Trophoblast cell (in vitro differentiated cells and primary cell): Measurements from ENCODE around the gene PRR35.

Experiments
- DNase-seq, 2 donors: peaks; one replicate each; pipeline ENCODE4 v3.0.0-alpha.2; 2016
- H2AFZ ChIP-seq: 2 replicates; pipeline ENCODE4 v1.6.1; 2013; ENCODE audit warnings: low read length, moderate library complexity, mild to moderate bottlenecking; ENCODE audit not compliant: insufficient read depth, poor library complexity
- H2AK5ac ChIP-seq: 2 replicates; pipeline ENCODE4 v1.6.1; 2013; ENCODE audit warnings: mild to moderate bottlenecking, low read length
- H2BK120ac ChIP-seq: 2 replicates; pipeline ENCODE4 v1.6.1; 2013; ENCODE audit warnings: low read length, mild to moderate bottlenecking, moderate library complexity; ENCODE audit not compliant: insufficient read depth, poor library complexity
- H2BK12ac ChIP-seq: 2 replicates; pipeline ENCODE4 v1.6.1; 2013; ENCODE audit warnings: mild to moderate bottlenecking, low read length, moderate library complexity
- H2BK5ac ChIP-seq: 2 replicates; pipeline ENCODE4 v1.6.1; 2013; ENCODE audit warnings: low read length, low read depth, moderate library complexity, mild to moderate bottlenecking; ENCODE audit not compliant: poor library complexity
- H3K14ac ChIP-seq: 2 replicates; pipeline ENCODE4 v1.6.1; 2013; ENCODE audit warnings: mild to moderate bottlenecking, low read length
- H3K18ac ChIP-seq: 2 replicates; pipeline ENCODE4 v1.6.1; 2013; ENCODE audit warnings: mild to moderate bottlenecking, low read length
- H3K23ac ChIP-seq: 2 replicates; pipeline ENCODE4 v1.6.1; 2013; ENCODE audit warnings: low read length
- H3K27ac ChIP-seq: 2 replicates; pipeline ENCODE4 v1.5.1; 2013; ENCODE audit warnings: low read depth, mild to moderate bottlenecking, inconsistent platforms, low read length, moderate library complexity
- H3K27me3 ChIP-seq: 2 replicates; pipeline ENCODE4 v1.6.1; 2013; ENCODE audit warnings: inconsistent platforms, mild to moderate bottlenecking, low read length, moderate library complexity; ENCODE audit not compliant: insufficient read depth
- H3K36me3 ChIP-seq, 2 experiments: 1 replicate in 1 of 2; 2 replicates in 1 of 2; pipeline ENCODE4 v1.6.1; 2013; ENCODE audit warnings: low read length in 2 of 2, mild to moderate bottlenecking in 2 of 2, moderate library complexity in 1 of 2; ENCODE audit not compliant: insufficient read depth in 2 of 2, control insufficient read depth in 1 of 2
- H3K4ac ChIP-seq: 2 replicates; pipeline ENCODE4 v1.6.1; 2013; ENCODE audit warnings: low read depth, mild to moderate bottlenecking, low read length, moderate library complexity
- H3K4me1 ChIP-seq, 2 experiments: 1 replicate in 1 of 2; 2 replicates in 1 of 2; pipeline ENCODE4 v1.6.1; 2013; ENCODE audit warnings: low read length in 2 of 2, mild to moderate bottlenecking in 2 of 2, moderate library complexity in 1 of 2; ENCODE audit not compliant: insufficient read depth in 2 of 2, control insufficient read depth in 1 of 2
- H3K4me2 ChIP-seq: 2 replicates; pipeline ENCODE4 v1.6.1; 2013; ENCODE audit warnings: inconsistent platforms, mild to moderate bottlenecking, low read length, moderate library complexity
- H3K4me3 ChIP-seq: 2 replicates; pipeline ENCODE4 v1.5.1; 2013; ENCODE audit warnings: mild to moderate bottlenecking, low read depth, low read length, inconsistent platforms
- H3K79me1 ChIP-seq: one replicate; pipeline ENCODE4 v1.6.1; 2013; ENCODE audit warnings: low read length
- H3K79me2 ChIP-seq: 2 replicates; pipeline ENCODE4 v1.6.1; 2013; ENCODE audit warnings: low read length, mild to moderate bottlenecking; ENCODE audit not compliant: control insufficient read depth, insufficient read depth, poor library complexity
- H3K9ac ChIP-seq: 2 replicates; pipeline ENCODE4 v1.6.1; 2013; ENCODE audit warnings: mild to moderate bottlenecking, low read length
- H3K9me3 ChIP-seq: 2 replicates; pipeline ENCODE4 v1.6.1; 2013; ENCODE audit warnings: low read depth, mild to moderate bottlenecking, control low read depth, inconsistent platforms, low read length; ENCODE audit not compliant: insufficient read depth
- H4K12ac ChIP-seq: 2 replicates; pipeline ENCODE4 v1.6.1; 2013; ENCODE audit warnings: low read depth, mild to moderate bottlenecking, low read length, moderate library complexity
- H4K8ac ChIP-seq: 2 replicates; pipeline ENCODE4 v1.6.1; 2013; ENCODE audit warnings: low read depth, mild to moderate bottlenecking, low read length, moderate library complexity
- H4K91ac ChIP-seq: one replicate; pipeline ENCODE4 v1.6.1; 2013; ENCODE audit warnings: low read depth, mild to moderate bottlenecking, low read length, moderate library complexity
- WGBS: extraction: QIAGEN DNeasy Blood & Tissue Kit; methylation state at CpG from one replicate; pipeline ENCODE4 v1.1.7; 2013; ENCODE audit warnings: missing lambda C conversion rate; ENCODE audit not compliant: insufficient read length, insufficient coverage; ENCODE audit errors: extremely low coverage; 5-methylcytosine and 5-hydroxymethylcytosine counted together

PRR35 gene

DNA sequence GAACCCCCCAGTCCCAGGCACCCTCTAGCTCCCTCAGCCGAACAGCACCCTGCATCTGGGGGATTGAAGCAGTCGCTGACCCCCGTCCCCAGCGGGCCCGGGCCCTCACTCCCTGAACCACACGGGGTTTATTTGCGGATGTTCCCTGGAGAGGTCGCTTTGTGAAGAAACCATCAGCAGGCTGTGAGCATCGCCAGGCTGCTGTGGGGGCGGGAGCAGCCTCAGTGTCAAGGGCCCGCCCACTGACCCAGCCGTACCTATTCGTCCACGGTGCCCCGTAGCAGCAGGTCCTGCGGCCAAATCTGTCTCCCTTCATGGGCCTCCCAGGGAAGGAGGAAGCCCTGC is 23.2 kb downstream of the PRR35 start:
- H3K79me2 ChIP-seq = peaks cover 5% of the 10 kb centered on the region
- H4K12ac ChIP-seq = no peak overlapping the region
- no peak overlapping the region for H3K18ac ChIP-seq
- no peak overlapping the region for H2BK120ac ChIP-seq
- H2AK5ac ChIP-seq = no peak overlapping the region
- no peak overlapping the region for H2BK5ac ChIP-seq
- no peak overlapping the region for H4K91ac ChIP-seq
- no peak overlapping the region for H3K4ac ChIP-seq
- no peak overlapping the region for H3K14ac ChIP-seq
- no peak for DNase-seq
- no peak overlapping the region for H4K8ac ChIP-seq
- no peak overlapping the region for H2AFZ ChIP-seq
- H3K9me3 ChIP-seq = peaks cover 7% of the 10 kb centered on the region
- no peak overlapping the region for H3K27ac ChIP-seq
- no peaks in the 10 kb centered on the region for H3K27me3 ChIP-seq
- peaks cover 11 to 18% of the 10 kb centered on the region in 2 experiments for H3K36me3 ChIP-seq
- no peak overlapping the region for H2BK12ac ChIP-seq
- H3K79me1 ChIP-seq = peaks cover 4% of the 10 kb centered on the region
- H3K4me2 ChIP-seq = no peak overlapping the region
- H3K4me1 ChIP-seq = peaks cover 5 to 6% of the 10 kb centered on the region in 2 experiments
- H3K23ac ChIP-seq = no peak overlapping the region
- no peak overlapping the region for H3K4me3 ChIP-seq
- no peak overlapping the region for H3K9ac ChIP-seq
- no CpG with 5 or more reads among the region's 16 CpGs for WGBS

DNA sequence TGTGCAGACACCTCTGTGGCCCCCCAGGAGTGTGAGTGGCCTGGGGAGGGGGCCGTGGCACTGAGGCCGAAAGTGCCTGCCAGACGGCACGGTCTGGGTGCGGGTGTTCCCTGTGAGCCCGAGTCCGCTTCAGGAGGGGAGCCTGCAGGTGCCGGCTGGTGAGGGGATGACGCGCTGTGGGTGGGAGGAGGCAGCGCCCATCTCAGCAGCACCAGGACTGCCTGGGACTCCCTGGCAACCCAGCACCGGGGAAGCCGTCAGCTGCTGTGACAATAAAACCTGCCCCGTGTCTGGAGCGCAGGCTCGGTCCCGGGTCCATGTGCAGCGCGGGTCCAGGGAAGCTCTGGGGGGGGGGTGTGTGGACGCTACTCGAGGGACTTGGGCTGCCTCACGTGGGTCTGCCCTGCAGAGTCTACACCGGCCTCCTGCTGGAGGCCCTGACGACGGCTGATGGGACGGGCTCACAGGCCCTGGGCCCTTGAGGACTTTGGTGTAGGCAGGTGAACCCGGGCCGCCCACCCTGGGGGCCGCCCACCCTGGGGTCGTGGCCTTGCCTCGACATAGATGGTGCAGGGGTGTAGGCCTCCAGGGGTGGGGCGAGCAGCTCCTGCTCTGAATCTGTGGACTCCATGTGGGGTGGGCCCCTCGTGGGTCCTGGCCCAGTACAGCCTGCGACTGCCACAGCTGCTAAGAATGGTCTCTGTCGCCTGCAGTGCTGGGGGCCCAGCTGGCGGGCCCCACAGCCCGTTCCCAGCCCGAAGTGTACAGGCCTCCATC is 23.8 kb downstream of the PRR35 start:
- Histone ChIP-seq H2BK120ac (no peak overlapping the region), H3K79me1 (peaks cover 9% of the 10 kb centered on the region), H3K27ac (no peak overlapping the region), H3K9ac (no peak overlapping the region), H3K4me1 (peaks cover 5 to 6% of the 10 kb centered on the region in 2 experiments), H3K36me3 (peaks cover 11 to 18% of the 10 kb centered on the region in 2 experiments), H3K4ac (no peak overlapping the region), H3K9me3 (peaks cover 4% of the 10 kb centered on the region), H2AFZ (no peak overlapping the region), H4K91ac (no peak overlapping the region), H3K23ac (no peak overlapping the region), H2AK5ac (no peak overlapping the region), H3K79me2 (peaks cover 11% of the 10 kb centered on the region), H3K4me2 (no peak overlapping the region), H3K14ac (no peak overlapping the region), H2BK12ac (no peak overlapping the region), H2BK5ac (no peak overlapping the region), H3K4me3 (no peak overlapping the region), H4K12ac (no peak overlapping the region), H4K8ac (no peak overlapping the region), H3K18ac (no peak overlapping the region), H3K27me3 (no peaks in the 10 kb centered on the region)
- no CpG with 5 or more reads among the region's 38 CpGs for WGBS
- no peak for DNase-seq

DNA sequence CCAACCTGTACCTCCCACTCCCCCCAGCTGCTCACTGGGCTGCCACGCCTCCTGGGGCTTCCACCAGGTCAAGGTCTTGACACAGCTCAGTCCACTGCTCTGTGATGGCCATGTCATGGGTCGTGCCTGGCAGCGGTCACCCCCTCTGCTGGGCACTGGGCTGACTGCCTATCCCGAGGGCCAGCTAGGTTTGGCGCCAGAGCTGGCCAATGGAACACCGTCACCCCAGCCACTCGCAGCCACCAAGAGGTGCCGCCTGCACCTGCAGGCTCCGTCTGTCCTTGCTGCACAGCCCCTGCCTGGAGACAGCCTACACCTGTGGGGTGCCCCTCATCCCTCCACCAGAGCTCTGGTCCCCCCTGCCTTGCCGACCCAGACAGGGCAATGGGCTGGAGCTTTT is 25.2 kb downstream of the PRR35 start:
- Histone ChIP-seq H3K9ac (no peak overlapping the region), H3K9me3 (peaks cover 3% of the 10 kb centered on the region), H2BK12ac (no peak overlapping the region), H3K18ac (no peak overlapping the region), H3K79me2 (peaks cover 18% of the 10 kb centered on the region), H2BK5ac (no peak overlapping the region), H3K27ac (no peak overlapping the region), H2AK5ac (no peak overlapping the region), H2AFZ (no peak overlapping the region), H4K8ac (no peak overlapping the region), H3K4me1 (peaks cover 5 to 6% of the 10 kb centered on the region in 2 experiments), H4K91ac (no peak overlapping the region), H3K4me2 (no peak overlapping the region), H3K79me1 (peaks cover 19% of the 10 kb centered on the region), H3K4me3 (no peak overlapping the region), H4K12ac (no peak overlapping the region), H3K36me3 (peaks cover 11 to 15% of the 10 kb centered on the region in 2 experiments), H2BK120ac (no peak overlapping the region), H3K14ac (no peak overlapping the region), H3K4ac (no peak overlapping the region), H3K27me3 (no peaks in the 10 kb centered on the region), H3K23ac (no peak overlapping the region)
- no CpG with 5 or more reads among the region's 10 CpGs for WGBS
- no peak for DNase-seq

DNA sequence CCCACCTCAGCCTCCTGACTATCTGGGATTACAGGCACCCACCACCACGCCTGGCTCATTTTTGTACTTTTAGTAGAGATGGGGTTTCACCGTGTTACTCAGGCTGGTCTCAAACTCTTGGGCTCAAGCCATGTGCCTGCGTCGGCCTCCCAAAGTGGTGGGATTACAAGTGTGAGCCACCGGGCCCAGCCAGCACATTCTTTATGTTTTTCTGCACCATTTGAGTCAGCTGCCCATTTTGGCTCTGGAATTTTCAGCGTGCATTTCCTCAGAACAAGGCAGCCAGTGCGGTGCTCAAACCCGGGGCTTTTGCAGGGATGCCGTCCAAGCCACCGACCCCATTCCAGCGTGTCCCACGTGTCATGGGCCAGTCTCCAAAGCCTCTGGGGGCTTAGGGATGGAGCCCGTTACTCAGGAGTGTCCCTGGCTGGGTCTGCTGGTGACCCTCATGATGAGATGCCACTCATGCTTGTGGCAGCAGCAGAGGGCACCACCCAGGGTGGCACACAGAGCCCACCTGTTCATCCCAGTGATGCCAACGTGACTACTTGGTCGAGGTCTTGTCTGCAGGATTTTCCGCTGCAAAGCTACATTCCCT is 26.0 kb downstream of the PRR35 start:
- no peak overlapping the region for H2BK12ac ChIP-seq
- H3K14ac ChIP-seq = no peak overlapping the region
- H3K27ac ChIP-seq = no peak overlapping the region
- H2BK120ac ChIP-seq = no peak overlapping the region
- H3K36me3 ChIP-seq = peaks cover 5 to 8% of the 10 kb centered on the region in 2 experiments
- no peak overlapping the region for H2AFZ ChIP-seq
- H3K4ac ChIP-seq = no peak overlapping the region
- H3K4me2 ChIP-seq = no peak overlapping the region
- no peak overlapping the region for H2BK5ac ChIP-seq
- peaks cover 3% of the 10 kb centered on the region for H3K9me3 ChIP-seq
- H4K12ac ChIP-seq = no peak overlapping the region
- peaks cover 21% of the 10 kb centered on the region for H3K79me1 ChIP-seq
- H3K27me3 ChIP-seq = no peaks in the 10 kb centered on the region
- H3K79me2 ChIP-seq = peaks cover 26% of the 10 kb centered on the region
- no peak overlapping the region for H3K18ac ChIP-seq
- WGBS = no CpG with 5 or more reads among the region's 16 CpGs
- no peak overlapping the region for H3K9ac ChIP-seq
- no peak overlapping the region for H3K23ac ChIP-seq
- peaks cover 12 to 13% of the 10 kb centered on the region in 2 experiments for H3K4me1 ChIP-seq
- H2AK5ac ChIP-seq = no peak overlapping the region
- H3K4me3 ChIP-seq = no peak overlapping the region
- H4K8ac ChIP-seq = no peak overlapping the region
- no peak overlapping the region for H4K91ac ChIP-seq
- DNase-seq = peak; percentile 26 to 64
